HEK293 (cell line): ENCODE data around the gene ERBIN.

Source experiments
- CTCF ChIA-PET: fragments of 350-600 bp; formaldehyde crosslinking; extraction: SDS; loops from one replicate; lab custom pipeline; 2021; ENCODE audit warnings: antibody characterized with exemption; lab: Yijun Ruan, JAX
- POLR2A ChIA-PET: fragments of 300-600 bp; formaldehyde crosslinking; extraction: SDS; loops from one replicate; lab custom pipeline; 2020; ENCODE audit warnings: antibody characterized with exemption, inconsistent platforms; lab: Yijun Ruan, JAX
- H3K27ac ChIP-seq: fragments of 200-500 bp; sonication (Bioruptor generic); 2 replicates; pipeline ENCODE4 v1.5.1; 2014; ENCODE audit warnings: low read depth, low read length, control low read depth, inconsistent platforms; ENCODE audit errors: extremely low read depth
- H3K36me3 ChIP-seq, 2 experiments: fragments of 200-500 bp in 1 of 2; sonication (Bioruptor generic) in 1 of 2; 1 replicate in 1 of 2; 2 replicates in 1 of 2; pipeline ENCODE4 v1.5.1; 2014 to 2017; ENCODE audit warnings: inconsistent platforms in 2 of 2, low read length in 2 of 2; ENCODE audit not compliant: control insufficient read depth in 2 of 2, insufficient read depth in 1 of 2
- H3K4me1 ChIP-seq: fragments of 200-500 bp; sonication (Bioruptor generic); 2 replicates; pipeline ENCODE4 v1.5.1; 2014; ENCODE audit warnings: mild to moderate bottlenecking, low read length, inconsistent platforms; ENCODE audit not compliant: control insufficient read depth, insufficient read depth
- H3K4me3 ChIP-seq: 2 replicates; pipeline ENCODE4 v1.5.1; 2011; ENCODE audit warnings: low read depth, mild to moderate bottlenecking, control low read depth, low read length, moderate library complexity
- H3K9me3 ChIP-seq: fragments of 200-500 bp; sonication (Bioruptor generic); 2 replicates; pipeline ENCODE4 v1.5.1; 2014; ENCODE audit warnings: low read depth, low read length, inconsistent platforms; ENCODE audit not compliant: control insufficient read depth, insufficient read depth
- GLIS2 ChIP-seq: fragments of 450-650 bp; formaldehyde crosslinking; IDR thresholded peaks from 2 replicates; pipeline ENCODE4 v1.5.1; 2016; ENCODE audit warnings: missing biosample characterization, missing genetic modification characterization
- KLF10 ChIP-seq: fragments of 450-650 bp; IDR thresholded peaks from 2 replicates; pipeline ENCODE4 v1.5.1; 2018; ENCODE audit warnings: missing biosample characterization, mild to moderate bottlenecking, missing genetic modification characterization
- KLF8 ChIP-seq: fragments of 450-650 bp; formaldehyde crosslinking; IDR thresholded peaks from 2 replicates; pipeline ENCODE4 v1.5.1; 2016; ENCODE audit warnings: missing biosample characterization, missing genetic modification characterization
- MZF1 ChIP-seq: fragments of 450-650 bp; formaldehyde crosslinking; IDR thresholded peaks from 2 replicates; pipeline ENCODE4 v1.5.1; 2017; ENCODE audit warnings: missing biosample characterization, missing genetic modification characterization, borderline replicate concordance
- SP7 ChIP-seq: fragments of 450-650 bp; formaldehyde crosslinking; IDR thresholded peaks from 2 replicates; pipeline ENCODE4 v1.5.1; 2016; ENCODE audit warnings: missing biosample characterization, missing genetic modification characterization
- TCF7L2 ChIP-seq: IDR thresholded peaks from 2 replicates; pipeline ENCODE4 v1.6.1; 2011; ENCODE audit warnings: low read depth, mild to moderate bottlenecking, inconsistent platforms, low read length, moderate library complexity, borderline replicate concordance
- ZNF138 ChIP-seq: fragments of 450-650 bp; formaldehyde crosslinking; IDR thresholded peaks from 2 replicates; pipeline ENCODE4 v1.5.1; 2016; ENCODE audit warnings: missing biosample characterization, missing genetic modification characterization, borderline replicate concordance
- ZNF184 ChIP-seq: fragments of 450-650 bp; IDR thresholded peaks from 2 replicates; pipeline ENCODE4 v1.5.1; 2018; ENCODE audit warnings: missing biosample characterization, mild to moderate bottlenecking, missing genetic modification characterization
- ZNF223 ChIP-seq: fragments of 450-650 bp; formaldehyde crosslinking; IDR thresholded peaks from 2 replicates; pipeline ENCODE4 v1.5.1; 2016; ENCODE audit warnings: missing biosample characterization, missing genetic modification characterization
- ZNF248 ChIP-seq: fragments of 450-650 bp; formaldehyde crosslinking; IDR thresholded peaks from 2 replicates; pipeline ENCODE4 v1.5.1; 2017; ENCODE audit warnings: missing biosample characterization, missing genetic modification characterization
- ZNF266 ChIP-seq: fragments of 450-650 bp; formaldehyde crosslinking; IDR thresholded peaks from 2 replicates; pipeline ENCODE4 v1.5.1; 2016; ENCODE audit warnings: missing biosample characterization, missing genetic modification characterization, low read depth
- ZNF664 ChIP-seq: fragments of 450-650 bp; formaldehyde crosslinking; IDR thresholded peaks from 2 replicates; pipeline ENCODE4 v1.5.1; 2016; ENCODE audit warnings: missing biosample characterization, missing genetic modification characterization
- ZNF747 ChIP-seq: fragments of 450-650 bp; formaldehyde crosslinking; IDR thresholded peaks from 2 replicates; pipeline ENCODE4 v1.5.1; 2016; ENCODE audit warnings: missing biosample characterization, missing genetic modification characterization
- TF ChIP-seq, protein P1 (sequence below): fragments of 450-650 bp; formaldehyde crosslinking; IDR thresholded peaks from 2 replicates; pipeline ENCODE4 v1.5.1; 2016; ENCODE audit warnings: missing biosample characterization, missing genetic modification characterization
- TF ChIP-seq, protein P2 (sequence below): fragments of 450-650 bp; formaldehyde crosslinking; IDR thresholded peaks from 2 replicates; pipeline ENCODE4 v1.5.1; 2017; ENCODE audit warnings: missing biosample characterization, missing genetic modification characterization
- TF ChIP-seq, protein P3 (sequence below): fragments of 450-650 bp; formaldehyde crosslinking; IDR thresholded peaks from 2 replicates; pipeline ENCODE4 v1.5.1; 2017; ENCODE audit warnings: missing biosample characterization, missing genetic modification characterization
- TF ChIP-seq, protein P4 (sequence below): fragments of 450-650 bp; formaldehyde crosslinking; IDR thresholded peaks from 2 replicates; pipeline ENCODE4 v1.5.1; 2016; ENCODE audit warnings: missing biosample characterization, missing genetic modification characterization
- TF ChIP-seq, protein P5 (sequence below): fragments of 450-650 bp; formaldehyde crosslinking; IDR thresholded peaks from 2 replicates; pipeline ENCODE4 v1.5.1; 2016; ENCODE audit warnings: missing biosample characterization, missing genetic modification characterization, low read depth

The ERBIN gene

DNA sequence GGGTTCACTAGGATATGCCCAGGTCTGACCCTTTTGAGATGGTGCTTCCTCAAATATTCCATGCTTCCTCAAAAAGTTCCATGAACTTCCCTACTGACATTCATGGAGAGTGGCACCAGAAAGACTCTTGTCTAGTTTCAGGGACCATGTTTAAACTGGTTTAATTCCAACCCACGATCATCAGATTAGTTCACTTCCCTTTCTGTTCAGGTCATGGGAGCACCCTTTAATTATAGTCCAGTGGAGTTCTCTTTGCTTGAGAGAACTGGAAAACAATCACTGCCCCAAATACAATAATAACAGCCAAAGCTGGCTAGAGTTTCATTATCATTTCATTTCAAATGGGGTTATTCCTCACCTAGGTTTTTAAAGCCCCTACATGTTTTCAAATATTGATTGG, 9.7 kb upstream of the ERBIN start:
- ChIA-PET POLR2A (no interaction called here), CTCF (interaction anchor here (1.1 kb wide), 1 partner anchor 17 kb away, joined by 3 read pairs; no protein-coding TSS in a partner anchor)
- Histone ChIP-seq H3K9me3 (no peaks in the 10 kb centered on the region), H3K4me3 (no peak overlapping the region), H3K36me3 (no peaks in the 10 kb centered on the region), H3K27ac (no peak overlapping the region), H3K4me1 (no peaks in the 10 kb centered on the region)
- TF ChIP-seq SP7 (tag by site-specific recombination) (peak; percentile 38; the same call in 1 of the 2 replicates), TCF7L2 (no peak)

DNA sequence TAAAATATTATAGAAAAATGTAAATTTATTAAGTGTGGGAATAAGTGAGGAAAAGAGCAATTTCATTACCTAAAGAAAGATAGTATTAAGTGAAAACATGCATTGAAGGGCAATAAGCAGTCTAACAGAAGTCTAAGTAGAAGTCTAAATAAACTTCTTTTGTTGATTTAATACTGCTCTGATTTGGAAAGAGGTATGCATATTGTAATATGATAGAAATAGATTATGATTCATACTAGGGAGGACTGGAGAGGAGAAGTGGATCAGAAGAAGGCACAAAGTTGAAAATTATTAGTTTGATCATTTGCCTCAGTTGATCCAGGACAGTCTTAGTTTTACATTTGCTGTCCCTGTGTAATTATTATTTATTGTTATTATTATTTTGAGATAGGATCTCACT, 6.6 kb upstream of the ERBIN start:
- Histone ChIP-seq H3K4me1 (no peaks in the 10 kb centered on the region; the same call in 1 of the 2 replicates), H3K27ac (no peak overlapping the region)
- TF ChIP-seq ZNF138 (tag by site-specific recombination): no peak
- TF ChIP-seq GLIS2 (tag by site-specific recombination): no peak
- TF ChIP-seq, protein P1, sequence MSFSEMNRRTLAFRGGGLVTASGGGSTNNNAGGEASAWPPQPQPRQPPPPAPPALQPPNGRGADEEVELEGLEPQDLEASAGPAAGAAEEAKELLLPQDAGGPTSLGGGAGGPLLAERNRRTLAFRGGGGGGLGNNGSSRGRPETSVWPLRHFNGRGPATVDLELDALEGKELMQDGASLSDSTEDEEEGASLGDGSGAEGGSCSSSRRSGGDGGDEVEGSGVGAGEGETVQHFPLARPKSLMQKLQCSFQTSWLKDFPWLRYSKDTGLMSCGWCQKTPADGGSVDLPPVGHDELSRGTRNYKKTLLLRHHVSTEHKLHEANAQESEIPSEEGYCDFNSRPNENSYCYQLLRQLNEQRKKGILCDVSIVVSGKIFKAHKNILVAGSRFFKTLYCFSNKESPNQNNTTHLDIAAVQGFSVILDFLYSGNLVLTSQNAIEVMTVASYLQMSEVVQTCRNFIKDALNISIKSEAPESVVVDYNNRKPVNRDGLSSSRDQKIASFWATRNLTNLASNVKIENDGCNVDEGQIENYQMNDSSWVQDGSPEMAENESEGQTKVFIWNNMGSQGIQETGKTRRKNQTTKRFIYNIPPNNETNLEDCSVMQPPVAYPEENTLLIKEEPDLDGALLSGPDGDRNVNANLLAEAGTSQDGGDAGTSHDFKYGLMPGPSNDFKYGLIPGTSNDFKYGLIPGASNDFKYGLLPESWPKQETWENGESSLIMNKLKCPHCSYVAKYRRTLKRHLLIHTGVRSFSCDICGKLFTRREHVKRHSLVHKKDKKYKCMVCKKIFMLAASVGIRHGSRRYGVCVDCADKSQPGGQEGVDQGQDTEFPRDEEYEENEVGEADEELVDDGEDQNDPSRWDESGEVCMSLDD (tag by site-specific recombination): no peak
- TF ChIP-seq, protein P2, sequence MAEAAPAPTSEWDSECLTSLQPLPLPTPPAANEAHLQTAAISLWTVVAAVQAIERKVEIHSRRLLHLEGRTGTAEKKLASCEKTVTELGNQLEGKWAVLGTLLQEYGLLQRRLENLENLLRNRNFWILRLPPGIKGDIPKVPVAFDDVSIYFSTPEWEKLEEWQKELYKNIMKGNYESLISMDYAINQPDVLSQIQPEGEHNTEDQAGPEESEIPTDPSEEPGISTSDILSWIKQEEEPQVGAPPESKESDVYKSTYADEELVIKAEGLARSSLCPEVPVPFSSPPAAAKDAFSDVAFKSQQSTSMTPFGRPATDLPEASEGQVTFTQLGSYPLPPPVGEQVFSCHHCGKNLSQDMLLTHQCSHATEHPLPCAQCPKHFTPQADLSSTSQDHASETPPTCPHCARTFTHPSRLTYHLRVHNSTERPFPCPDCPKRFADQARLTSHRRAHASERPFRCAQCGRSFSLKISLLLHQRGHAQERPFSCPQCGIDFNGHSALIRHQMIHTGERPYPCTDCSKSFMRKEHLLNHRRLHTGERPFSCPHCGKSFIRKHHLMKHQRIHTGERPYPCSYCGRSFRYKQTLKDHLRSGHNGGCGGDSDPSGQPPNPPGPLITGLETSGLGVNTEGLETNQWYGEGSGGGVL (tag by site-specific recombination): no peak
- TF ChIP-seq KLF8: no peak
- TF ChIP-seq ZNF747: no peak
- no peak for TF ChIP-seq ZNF223
- no peak for TF ChIP-seq ZNF248 (tag by site-specific recombination)
- TF ChIP-seq, protein P3, sequence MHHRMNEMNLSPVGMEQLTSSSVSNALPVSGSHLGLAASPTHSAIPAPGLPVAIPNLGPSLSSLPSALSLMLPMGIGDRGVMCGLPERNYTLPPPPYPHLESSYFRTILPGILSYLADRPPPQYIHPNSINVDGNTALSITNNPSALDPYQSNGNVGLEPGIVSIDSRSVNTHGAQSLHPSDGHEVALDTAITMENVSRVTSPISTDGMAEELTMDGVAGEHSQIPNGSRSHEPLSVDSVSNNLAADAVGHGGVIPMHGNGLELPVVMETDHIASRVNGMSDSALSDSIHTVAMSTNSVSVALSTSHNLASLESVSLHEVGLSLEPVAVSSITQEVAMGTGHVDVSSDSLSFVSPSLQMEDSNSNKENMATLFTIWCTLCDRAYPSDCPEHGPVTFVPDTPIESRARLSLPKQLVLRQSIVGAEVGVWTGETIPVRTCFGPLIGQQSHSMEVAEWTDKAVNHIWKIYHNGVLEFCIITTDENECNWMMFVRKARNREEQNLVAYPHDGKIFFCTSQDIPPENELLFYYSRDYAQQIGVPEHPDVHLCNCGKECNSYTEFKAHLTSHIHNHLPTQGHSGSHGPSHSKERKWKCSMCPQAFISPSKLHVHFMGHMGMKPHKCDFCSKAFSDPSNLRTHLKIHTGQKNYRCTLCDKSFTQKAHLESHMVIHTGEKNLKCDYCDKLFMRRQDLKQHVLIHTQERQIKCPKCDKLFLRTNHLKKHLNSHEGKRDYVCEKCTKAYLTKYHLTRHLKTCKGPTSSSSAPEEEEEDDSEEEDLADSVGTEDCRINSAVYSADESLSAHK (tag by site-specific recombination): no peak
- no peak for TF ChIP-seq ZNF266
- TF ChIP-seq, protein P4, sequence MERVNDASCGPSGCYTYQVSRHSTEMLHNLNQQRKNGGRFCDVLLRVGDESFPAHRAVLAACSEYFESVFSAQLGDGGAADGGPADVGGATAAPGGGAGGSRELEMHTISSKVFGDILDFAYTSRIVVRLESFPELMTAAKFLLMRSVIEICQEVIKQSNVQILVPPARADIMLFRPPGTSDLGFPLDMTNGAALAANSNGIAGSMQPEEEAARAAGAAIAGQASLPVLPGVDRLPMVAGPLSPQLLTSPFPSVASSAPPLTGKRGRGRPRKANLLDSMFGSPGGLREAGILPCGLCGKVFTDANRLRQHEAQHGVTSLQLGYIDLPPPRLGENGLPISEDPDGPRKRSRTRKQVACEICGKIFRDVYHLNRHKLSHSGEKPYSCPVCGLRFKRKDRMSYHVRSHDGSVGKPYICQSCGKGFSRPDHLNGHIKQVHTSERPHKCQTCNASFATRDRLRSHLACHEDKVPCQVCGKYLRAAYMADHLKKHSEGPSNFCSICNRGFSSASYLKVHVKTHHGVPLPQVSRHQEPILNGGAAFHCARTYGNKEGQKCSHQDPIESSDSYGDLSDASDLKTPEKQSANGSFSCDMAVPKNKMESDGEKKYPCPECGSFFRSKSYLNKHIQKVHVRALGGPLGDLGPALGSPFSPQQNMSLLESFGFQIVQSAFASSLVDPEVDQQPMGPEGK (tag by site-specific recombination): no peak
- no peak for TF ChIP-seq MZF1 (tag by site-specific recombination)
- TF ChIP-seq ZNF184 (tag by site-specific recombination): no peak
- TF ChIP-seq ZNF664 (tag by site-specific recombination): no peak
- no peak for TF ChIP-seq KLF10 (tag by site-specific recombination)
- TF ChIP-seq, protein P5, sequence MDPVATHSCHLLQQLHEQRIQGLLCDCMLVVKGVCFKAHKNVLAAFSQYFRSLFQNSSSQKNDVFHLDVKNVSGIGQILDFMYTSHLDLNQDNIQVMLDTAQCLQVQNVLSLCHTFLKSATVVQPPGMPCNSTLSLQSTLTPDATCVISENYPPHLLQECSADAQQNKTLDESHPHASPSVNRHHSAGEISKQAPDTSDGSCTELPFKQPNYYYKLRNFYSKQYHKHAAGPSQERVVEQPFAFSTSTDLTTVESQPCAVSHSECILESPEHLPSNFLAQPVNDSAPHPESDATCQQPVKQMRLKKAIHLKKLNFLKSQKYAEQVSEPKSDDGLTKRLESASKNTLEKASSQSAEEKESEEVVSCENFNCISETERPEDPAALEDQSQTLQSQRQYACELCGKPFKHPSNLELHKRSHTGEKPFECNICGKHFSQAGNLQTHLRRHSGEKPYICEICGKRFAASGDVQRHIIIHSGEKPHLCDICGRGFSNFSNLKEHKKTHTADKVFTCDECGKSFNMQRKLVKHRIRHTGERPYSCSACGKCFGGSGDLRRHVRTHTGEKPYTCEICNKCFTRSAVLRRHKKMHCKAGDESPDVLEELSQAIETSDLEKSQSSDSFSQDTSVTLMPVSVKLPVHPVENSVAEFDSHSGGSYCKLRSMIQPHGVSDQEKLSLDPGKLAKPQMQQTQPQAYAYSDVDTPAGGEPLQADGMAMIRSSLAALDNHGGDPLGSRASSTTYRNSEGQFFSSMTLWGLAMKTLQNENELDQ (tag by site-specific recombination): no peak
- TF ChIP-seq, all 188 proteins: peak for 0
- ChIA-PET CTCF (interaction anchor here (1.1 kb wide), 1 partner anchor 148 kb away, joined by 3 read pairs; no protein-coding TSS in a partner anchor), POLR2A (no interaction called here)
- no peak overlapping the region for H3K4me3 ChIP-seq
- H3K36me3 ChIP-seq: no peaks in the 10 kb centered on the region
- no peaks in the 10 kb centered on the region for H3K9me3 ChIP-seq
